ENCODE measurements around the gene ATP6V1F. TPM values are rescaled to one million over a fixed set of nuclear protein-coding genes. Genes with fewer than 3 reads are reported as not detected.

Gene ATP6V1F
- total RNA-seq, 4 donors from 2014 or later, result 49.6 to 109 (median 86.6) TPM

DNA sequence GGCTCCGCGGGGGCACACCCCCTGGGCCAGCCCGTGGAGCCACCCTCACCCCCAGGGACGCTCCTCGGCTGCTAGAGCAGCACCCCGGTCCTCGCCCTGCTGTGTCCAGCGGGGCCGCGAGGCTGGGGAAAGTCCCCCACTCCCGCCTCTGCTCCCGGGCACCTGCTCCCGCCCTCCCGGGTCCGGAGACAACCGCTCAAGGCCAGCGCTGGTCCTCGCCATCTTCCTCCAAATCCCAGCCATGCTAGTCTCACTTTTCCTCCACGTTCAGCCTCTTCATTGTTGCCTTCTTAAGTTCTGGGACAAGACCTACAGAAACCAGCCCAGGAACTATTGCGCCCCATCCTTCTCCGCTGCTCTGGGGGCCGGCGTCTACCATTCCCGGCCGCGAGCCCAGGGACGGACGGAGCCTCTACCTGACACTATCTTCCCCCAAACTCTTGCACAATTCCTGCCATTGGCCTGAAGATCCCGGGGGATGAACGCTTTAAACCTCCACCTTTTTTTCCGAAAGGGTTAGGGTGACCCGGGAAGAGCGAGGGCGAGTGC lies 52.7 kb downstream of the ATP6V1F start:
- TF ChIP-seq, protein P1, sequence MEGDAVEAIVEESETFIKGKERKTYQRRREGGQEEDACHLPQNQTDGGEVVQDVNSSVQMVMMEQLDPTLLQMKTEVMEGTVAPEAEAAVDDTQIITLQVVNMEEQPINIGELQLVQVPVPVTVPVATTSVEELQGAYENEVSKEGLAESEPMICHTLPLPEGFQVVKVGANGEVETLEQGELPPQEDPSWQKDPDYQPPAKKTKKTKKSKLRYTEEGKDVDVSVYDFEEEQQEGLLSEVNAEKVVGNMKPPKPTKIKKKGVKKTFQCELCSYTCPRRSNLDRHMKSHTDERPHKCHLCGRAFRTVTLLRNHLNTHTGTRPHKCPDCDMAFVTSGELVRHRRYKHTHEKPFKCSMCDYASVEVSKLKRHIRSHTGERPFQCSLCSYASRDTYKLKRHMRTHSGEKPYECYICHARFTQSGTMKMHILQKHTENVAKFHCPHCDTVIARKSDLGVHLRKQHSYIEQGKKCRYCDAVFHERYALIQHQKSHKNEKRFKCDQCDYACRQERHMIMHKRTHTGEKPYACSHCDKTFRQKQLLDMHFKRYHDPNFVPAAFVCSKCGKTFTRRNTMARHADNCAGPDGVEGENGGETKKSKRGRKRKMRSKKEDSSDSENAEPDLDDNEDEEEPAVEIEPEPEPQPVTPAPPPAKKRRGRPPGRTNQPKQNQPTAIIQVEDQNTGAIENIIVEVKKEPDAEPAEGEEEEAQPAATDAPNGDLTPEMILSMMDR (IDR thresholded peaks at IDR 0.05), result no peak
- TF ChIP-seq POLR2A (IDR thresholded peaks at IDR 0.05), result no peak
- no peak for DNase-seq
- Histone ChIP-seq H3K27me3 (peaks cover 12% of the 10 kb centered on the region), H3K9me3 (no peaks in the 10 kb centered on the region), H3K27ac (no peak overlapping the region), H3K4me3 (replicated peaks in 1 of 3) (no peak overlapping the region), H3K4me1 (peaks cover 6 to 18% of the 10 kb centered on the region in 2 donors), H3K36me3 (no peaks in the 10 kb centered on the region)
- intact Hi-C loops (cut with DNase I), result no loop called here
- 3 to 15% methylated on average over 22 to 27 of the region's 34 CpGs for WGBS, 2 donors

Other genes with a start within 250 kb of the ATP6V1F start
- gene GARIN1A, start 190.6 kb upstream of the ATP6V1F start, total RNA-seq, result 1 to 10 TPM; 1.0 to 1.9 (median 1.6) TPM
- gene CALU, start 123.5 kb upstream of the ATP6V1F start, total RNA-seq, result 100 to 1,000 TPM; 115 to 143 (median 132) TPM
- not detected for gene OPN1SW, start 87.1 kb upstream of the ATP6V1F start, total RNA-seq
- gene CCDC136, start 70.9 kb upstream of the ATP6V1F start, total RNA-seq, result 1 to 10 TPM; 4.4 to 4.9 (median 4.6) TPM
- gene FLNC, start 32.5 kb upstream of the ATP6V1F start, total RNA-seq, result 10 to 100 TPM in 2 of 4 donors, 1 to 10 TPM in 2; 5.7 to 12.6 (median 9.3) TPM
- under 1 TPM; 0.27 to 0.93 (median 0.61) TPM for gene KCP, start 47.9 kb downstream of the ATP6V1F start, total RNA-seq
- 1 to 10 TPM; 3.7 to 6.0 (median 4.9) TPM for gene IRF5, start 75.1 kb downstream of the ATP6V1F start, total RNA-seq
- gene TNPO3, start 192.3 kb downstream of the ATP6V1F start, total RNA-seq, result 10 to 100 TPM; 46.1 to 56.2 (median 51.8) TPM

Data from thyroid gland (tissue), 4 donors.